GM18867 (cell line): Measurements from ENCODE around the gene FGFR3.
A peak's percentile ranks its signal among the peaks of the same experiment; 100 is the strongest.
"Not testable (repeated sequence)": the region's sequence is repeated elsewhere in the genome, so short reads cannot be mapped to it uniquely, and the experiment has no call there.

Source experiments
- ATAC-seq: cut with Tn5 transposase; IDR thresholded peaks from one replicate; pipeline ENCODE4 v1.9.1; 2021; ENCODE audit warnings: mild to moderate bottlenecking, moderate library complexity; ENCODE audit not compliant: unreplicated experiment

FGFR3 gene

GRCh38 chr4:1815096-1815996, 22.3 kb downstream of the FGFR3 start:
- no peak for ATAC-seq

DNA sequence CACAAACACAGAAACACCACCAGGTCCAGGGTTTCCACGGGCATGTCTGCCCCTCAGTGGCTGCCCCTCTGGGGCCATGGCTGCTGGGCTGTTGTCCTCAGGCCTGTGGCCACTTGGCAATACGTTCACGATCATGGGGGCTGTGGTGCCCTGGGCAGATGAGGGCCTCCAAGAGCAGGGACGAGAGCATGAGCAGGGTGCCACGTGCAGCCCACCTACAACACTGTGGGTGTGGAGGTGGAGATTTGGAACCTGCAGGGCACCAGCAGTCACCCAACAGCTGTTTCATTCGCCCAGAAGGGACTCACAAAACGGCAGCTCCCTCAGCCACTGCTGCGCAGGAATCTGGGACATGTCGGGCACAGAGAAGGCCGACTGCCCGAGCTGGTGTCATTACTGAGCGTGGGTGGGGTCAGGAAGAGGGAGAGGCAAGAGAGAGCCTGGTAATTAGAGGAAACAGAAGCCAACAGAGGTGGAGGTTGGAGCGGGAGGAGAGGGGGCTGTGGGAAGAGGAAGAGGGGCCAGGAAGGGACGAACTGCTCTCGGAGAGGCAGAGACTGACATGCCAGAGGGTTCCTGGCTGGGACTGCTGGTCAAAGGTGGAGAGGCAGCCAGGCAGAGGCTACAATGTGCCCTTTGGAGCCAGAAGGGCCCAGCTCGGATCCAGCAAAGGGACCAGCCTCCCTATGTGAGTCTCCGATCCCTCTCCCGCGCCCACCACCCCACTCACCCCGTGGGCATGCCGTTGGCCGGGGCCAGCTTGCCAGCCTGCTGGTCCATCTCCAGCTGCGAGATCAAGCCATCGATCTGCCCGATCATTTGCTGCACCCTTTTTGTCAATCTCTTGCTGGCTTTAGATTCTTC, 23.1 kb downstream of the FGFR3 start:
- ATAC-seq, result no peak

GRCh38 chr4:1819284-1819683, 26.2 kb downstream of the FGFR3 start:
- no peak for ATAC-seq

- ATAC-seq, result no peak
Measured at GRCh38 chr4:1819816-1820215, 26.7 kb downstream of the FGFR3 start.

DNA sequence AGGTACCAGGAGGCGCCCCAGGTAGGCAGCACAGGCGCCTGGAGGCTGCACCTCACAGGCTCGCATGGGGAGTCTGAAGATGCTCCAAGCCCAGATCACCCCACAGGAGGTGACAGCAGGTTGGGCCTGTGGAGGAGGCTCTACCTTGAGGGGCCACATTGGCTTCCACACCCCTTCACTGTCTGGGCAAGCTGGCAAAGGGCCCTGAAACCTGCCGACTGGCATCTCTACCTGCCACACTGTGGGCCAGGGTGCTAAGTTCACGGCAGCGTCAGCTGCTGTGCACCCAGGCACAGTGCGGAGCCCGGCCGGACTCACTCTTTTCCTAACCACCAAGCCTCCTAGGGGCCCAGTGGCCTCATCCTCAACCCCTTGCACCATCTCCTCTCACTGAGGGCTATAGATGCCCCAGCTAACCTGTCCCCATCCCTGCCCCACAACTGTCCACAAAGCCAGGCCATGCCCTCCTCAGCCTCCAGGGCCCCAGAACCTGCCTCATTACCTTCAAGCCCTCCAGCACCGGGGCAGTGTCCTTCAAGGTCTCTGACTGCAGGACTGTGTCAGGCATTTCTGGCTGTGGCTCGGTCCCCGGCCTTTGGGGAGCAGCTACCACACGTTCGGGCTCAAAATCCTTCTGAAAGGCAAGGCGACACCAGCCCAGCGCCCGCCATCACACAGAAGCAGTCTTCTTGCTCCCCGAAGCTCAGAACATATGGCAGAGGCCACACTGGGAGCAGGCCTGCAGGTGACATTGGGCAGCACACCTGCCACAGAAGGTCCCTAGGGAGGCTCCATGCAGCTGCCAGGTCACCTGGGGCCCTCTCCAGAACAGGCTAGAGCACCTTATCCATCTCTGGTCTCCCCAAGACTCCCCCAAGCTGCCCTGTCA, 28.8 kb downstream of the FGFR3 start:
- ATAC-seq, result no peak

GRCh38 chr4:1822568-1823544, 29.8 kb downstream of the FGFR3 start:
- ATAC-seq, result no peak

GRCh38 chr4:1823545-1823932, 30.4 kb downstream of the FGFR3 start:
- ATAC-seq, result no peak

DNA sequence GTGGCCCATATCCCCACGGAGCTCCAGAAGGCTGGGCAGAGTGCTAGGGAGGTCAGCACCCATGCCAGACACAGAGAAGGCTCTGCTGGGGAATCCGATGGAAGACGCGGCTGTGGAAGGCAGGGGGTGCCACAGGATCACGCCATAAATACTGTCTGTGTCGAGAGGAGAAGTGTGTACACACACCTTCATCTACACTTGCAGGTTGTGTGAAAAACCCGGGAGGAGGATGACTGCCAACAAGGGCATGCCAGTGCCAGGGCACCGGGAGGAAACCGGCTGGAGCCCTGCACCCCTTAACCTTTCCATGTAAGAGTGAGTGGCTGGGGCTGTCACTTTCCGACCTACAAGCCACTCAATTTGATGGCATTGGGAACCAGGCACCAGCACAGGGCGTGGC, 31.7 kb downstream of the FGFR3 start:
- no peak for ATAC-seq

GRCh38 chr4:1825326-1825725, 32.2 kb downstream of the FGFR3 start:
- ATAC-seq, result no peak

DNA sequence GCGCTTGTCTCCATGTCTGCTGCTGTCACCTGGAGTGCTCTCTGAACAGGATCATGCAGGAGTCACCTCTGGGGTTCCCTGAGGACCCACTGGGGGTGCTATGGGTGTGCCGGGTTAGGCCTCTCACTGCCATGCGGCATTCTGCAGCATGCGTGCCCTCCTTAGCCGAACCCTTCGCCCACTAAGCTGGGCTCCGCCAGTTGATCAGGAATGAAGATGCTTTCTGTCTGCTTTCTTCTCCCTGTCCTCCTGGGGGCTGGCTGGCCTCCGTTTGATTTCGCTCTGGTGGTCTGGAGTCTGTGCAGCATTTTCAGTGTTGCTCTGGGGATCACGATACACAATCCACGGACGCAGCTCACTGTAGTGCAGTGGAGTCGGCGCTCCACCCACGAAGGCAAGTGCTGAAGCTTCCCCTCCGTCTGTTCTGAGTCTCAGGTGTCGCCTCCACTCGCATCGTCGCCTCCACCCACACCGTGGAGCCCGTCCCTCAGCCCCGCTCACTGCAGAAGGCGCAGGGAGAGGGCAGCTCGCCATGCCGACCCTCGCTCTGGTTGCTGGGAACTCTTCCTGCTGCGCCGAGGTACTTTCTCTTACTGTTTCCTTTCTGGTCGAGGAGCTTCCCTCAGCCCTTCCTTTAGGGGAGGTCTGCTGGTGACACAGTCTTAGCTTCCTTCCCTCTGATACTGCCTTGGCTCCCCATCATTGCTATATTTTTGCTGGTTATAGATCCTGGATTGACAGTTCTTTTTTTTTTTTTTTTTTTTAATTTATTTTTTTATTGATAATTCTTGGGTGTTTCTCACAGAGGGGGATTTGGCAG, 33.6 kb downstream of the FGFR3 start:
- no peak for ATAC-seq

DNA sequence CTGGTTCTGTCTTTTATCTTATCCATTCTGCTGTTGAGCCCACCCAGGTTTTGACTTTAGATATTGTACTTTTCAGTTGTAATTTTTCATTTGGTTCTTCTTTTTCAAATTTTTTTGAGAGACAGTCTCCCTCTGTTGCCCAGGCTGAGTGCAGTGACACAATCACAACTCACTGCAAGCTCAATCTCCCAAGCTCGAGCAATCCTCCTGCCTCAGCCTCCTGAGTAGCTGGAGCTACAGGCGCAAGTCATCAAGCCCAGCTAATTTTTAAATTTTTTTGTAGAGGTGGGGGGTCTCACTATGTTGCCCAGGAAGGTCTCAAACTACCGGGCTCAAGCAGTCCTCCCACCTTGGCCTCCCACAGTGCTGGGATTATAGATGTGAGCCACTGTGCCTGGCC, 37.1 kb downstream of the FGFR3 start:
- ATAC-seq, result no peak

GRCh38 chr4:1830642-1831228, 37.6 kb downstream of the FGFR3 start:
- ATAC-seq, result no peak

DNA sequence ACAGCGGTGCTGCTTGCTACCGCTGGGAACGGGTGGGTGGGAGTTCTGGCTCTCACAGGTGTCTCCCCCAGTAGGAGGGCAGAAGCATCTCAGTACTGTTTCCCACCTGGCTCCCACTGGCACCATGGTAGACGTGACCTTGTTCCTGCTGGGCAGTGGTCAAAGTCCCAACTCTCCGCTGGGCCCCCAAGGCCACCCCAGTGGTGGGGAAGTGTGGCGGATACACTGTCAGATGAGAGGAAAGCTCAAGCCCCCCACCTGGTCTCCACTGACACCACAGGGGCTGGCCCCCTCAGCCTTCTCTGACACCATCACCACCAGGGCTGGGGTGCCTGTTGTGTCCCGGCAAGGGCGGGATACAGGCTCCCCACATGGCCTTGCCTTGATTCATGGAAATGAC, 38.2 kb downstream of the FGFR3 start:
- ATAC-seq, result no peak

- ATAC-seq, result no peak
Measured at GRCh38 chr4:1832690-1833089, 39.6 kb downstream of the FGFR3 start.

DNA sequence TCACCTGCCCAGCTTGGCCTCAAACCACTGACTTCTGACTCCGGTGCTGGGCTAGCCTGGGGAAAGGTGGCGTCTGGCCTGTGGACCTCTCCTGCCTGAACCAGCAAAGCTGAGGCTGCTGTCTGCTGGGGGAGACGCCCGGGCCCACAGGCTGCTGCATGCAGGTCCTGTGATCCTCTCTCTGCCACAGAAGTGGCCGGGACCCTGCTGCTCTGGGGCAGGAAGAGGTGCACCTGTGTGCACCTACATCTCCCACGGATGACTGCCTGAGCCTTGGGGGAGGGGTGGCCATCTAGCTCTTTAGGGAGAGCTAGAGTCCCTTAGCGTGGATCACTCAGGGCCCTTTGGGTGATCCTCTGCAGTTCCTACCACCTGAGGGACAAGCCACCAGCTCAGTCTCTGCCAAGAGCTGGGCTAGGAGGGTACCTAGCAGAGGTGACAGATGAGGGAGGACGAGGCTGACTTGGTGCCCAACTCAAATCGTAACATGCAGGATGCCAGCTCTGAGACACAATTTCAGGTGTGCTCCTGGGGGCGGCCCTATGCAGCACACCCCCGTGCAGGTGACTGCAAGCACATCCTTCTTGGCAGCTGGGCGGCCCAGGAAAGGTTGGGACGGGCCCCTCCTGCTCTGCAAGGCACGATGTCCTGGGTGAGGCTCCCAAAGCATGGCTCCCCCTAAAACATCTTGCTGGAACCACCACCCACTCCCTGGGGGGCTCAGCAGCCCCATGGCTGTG, 40.4 kb downstream of the FGFR3 start:
- no peak for ATAC-seq

- ATAC-seq, result peak; percentile 63
Measured at GRCh38 chr4:1834047-1834775, 41.1 kb downstream of the FGFR3 start.

- not testable (repeated sequence) for ATAC-seq
Measured at GRCh38 chr4:1835836-1836235, 42.7 kb downstream of the FGFR3 start.
